Kidney (tissue), 22 donors: ENCODE data around the gene ADPRS. TPM values are rescaled to one million over a fixed set of nuclear protein-coding genes. Genes with fewer than 3 reads are reported as not detected.
A peak's percentile ranks its signal among the peaks of the same experiment; 100 is the strongest.

ENCODE experiments used
- DNase-seq, 5 donors: peaks; one replicate each; pipeline ENCODE4 v3.0.0-alpha.2; 2013 to 2020
- FAIRE-seq: peaks from 2 replicates; lab custom pipeline; 2012; peaks lifted over from hg19 to GRCh38; lab: Jason Lieb, UNC
- H3K27ac ChIP-seq, 2 donors: one replicate each; pipeline ENCODE4 v1.7.0; 2013; ENCODE audit warnings: low read depth in 2 of 2, low read length in 2 of 2, inconsistent platforms in 1 of 2
- H3K27me3 ChIP-seq: one replicate; pipeline ENCODE4 v1.7.1; 2013; ENCODE audit warnings: low read length, inconsistent platforms; ENCODE audit not compliant: control insufficient read depth, insufficient read depth
- H3K36me3 ChIP-seq, 3 donors: one replicate each; pipeline versions ENCODE4 v1.7.0 to v1.7.1; 2013; ENCODE audit warnings: low read length in 3 of 3, control low read depth in 1 of 3, inconsistent platforms in 1 of 3; ENCODE audit not compliant: insufficient read depth in 3 of 3, control insufficient read depth in 2 of 3
- H3K4me1 ChIP-seq, 3 donors: one replicate each; pipeline versions ENCODE4 v1.7.0 to v1.7.1; 2013; ENCODE audit warnings: low read length in 3 of 3, inconsistent platforms in 1 of 3, low read depth in 1 of 3; ENCODE audit not compliant: control insufficient read depth in 2 of 3, insufficient read depth in 2 of 3
- H3K4me3 ChIP-seq, 3 donors: one replicate each; pipeline versions ENCODE4 v1.7.0 to v1.8.1; 2013; ENCODE audit warnings: low read length in 3 of 3, control low read depth in 1 of 3, inconsistent platforms in 1 of 3
- H3K9ac ChIP-seq, 3 donors: one replicate each; pipeline versions ENCODE4 v1.7.0 to v1.7.1; 2013; ENCODE audit warnings: low read length in 3 of 3, control low read depth in 1 of 3, inconsistent platforms in 1 of 3
- H3K9me3 ChIP-seq, 3 donors: one replicate each; pipeline versions ENCODE4 v1.7.0 to v1.7.1; 2013; ENCODE audit warnings: low read length in 3 of 3, control low read depth in 1 of 3, inconsistent platforms in 1 of 3; ENCODE audit not compliant: control insufficient read depth in 2 of 3, insufficient read depth in 1 of 3
- intact Hi-C: fragments of 100-400 bp; cut with DNase I; formaldehyde crosslinking; loops from one replicate; pipeline ENCODE4 v1.11.1; 2022
- long read RNA-seq, 10 donors: library from polyadenylated mRNA in 1 of 10; unstranded in 1 of 10; transcript quantifications; one replicate each; pipeline ENCODE4 v2.0.0 and lab custom pipeline, GENCODE V29; 2021 to 2026
- polyA plus RNA-seq: library from polyadenylated mRNA; stranded (reverse); fragments of 350-450 nt; fragmentation: Illumina TruSeq; extraction: RNeasy Lipid Tissue Mini Kit (QIAGEN cat#74804); gene quantifications from one replicate; pipeline ENCODE4 v1.2.3, GENCODE V29; 2014; ENCODE audit warnings: low read depth, low replicate concordance; ENCODE audit not compliant: insufficient read depth
- total RNA-seq: library from RNA; stranded (reverse); fragmentation: NEBNext Ultra II Directional; extraction: Animal tissue kit (Norgen Biotek cat#: 25700); gene quantifications from one replicate; pipeline ENCODE4 v1.2.1, GENCODE V29; 2021
- TF ChIP-seq, protein P1 (sequence below): IDR thresholded peaks from 3 replicates; pipeline ENCODE4 v1.5.1; 2012; ENCODE audit warnings: mild to moderate bottlenecking, moderate library complexity, borderline replicate concordance; ENCODE audit not compliant: insufficient read depth; ENCODE audit errors: extremely low read depth
- donor health status: control.
- donor health status: control.
- donor health status: control.
- donor health status: control.
- donor health status: control.
- donor health status: DM: yes; HTN: yes; CAD: no.
- donor health status: Normal renal cell carcinoma (clear cell type).

The ADPRS gene, protein sequence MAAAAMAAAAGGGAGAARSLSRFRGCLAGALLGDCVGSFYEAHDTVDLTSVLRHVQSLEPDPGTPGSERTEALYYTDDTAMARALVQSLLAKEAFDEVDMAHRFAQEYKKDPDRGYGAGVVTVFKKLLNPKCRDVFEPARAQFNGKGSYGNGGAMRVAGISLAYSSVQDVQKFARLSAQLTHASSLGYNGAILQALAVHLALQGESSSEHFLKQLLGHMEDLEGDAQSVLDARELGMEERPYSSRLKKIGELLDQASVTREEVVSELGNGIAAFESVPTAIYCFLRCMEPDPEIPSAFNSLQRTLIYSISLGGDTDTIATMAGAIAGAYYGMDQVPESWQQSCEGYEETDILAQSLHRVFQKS
- 26.9 TPM for total RNA-seq
- polyA plus RNA-seq = 36.4 TPM
- long read RNA-seq, donor 1, transcript ADPRHL2-201 (6 exons, 1,668 nt) = major isoform, 12 of 31 reads
- long read RNA-seq, donor 1, partial matches to known transcripts = 19 of 31 reads
- long read RNA-seq, donor 1, other reads (novel, unspliced or antisense) = 0 of 31 reads
- long read RNA-seq, donor 2, transcript ADPRHL2-201 (6 exons, 1,668 nt) = major isoform, 7 of 7 reads
- long read RNA-seq, donor 2, partial matches to known transcripts = 0 of 7 reads
- long read RNA-seq, donor 2, other reads (novel, unspliced or antisense) = 0 of 7 reads
- long read RNA-seq, donor 3, transcript ADPRHL2-201 (6 exons, 1,668 nt) = major isoform, 11 of 38 reads
- long read RNA-seq, donor 3, partial matches to known transcripts = 27 of 38 reads
- long read RNA-seq, donor 3, other reads (novel, unspliced or antisense) = 0 of 38 reads
- long read RNA-seq, donor 4, transcript ADPRHL2-201 (6 exons, 1,668 nt) = major isoform, 6 of 6 reads
- long read RNA-seq, donor 4, partial matches to known transcripts = 0 of 6 reads
- long read RNA-seq, donor 4, other reads (novel, unspliced or antisense) = 0 of 6 reads
- long read RNA-seq, donor 5, partial matches to known transcripts = 0 of 2 reads
- long read RNA-seq, donor 5, other reads (novel, unspliced or antisense) = 0 of 2 reads
- long read RNA-seq, donor 6, partial matches to known transcripts = 13 of 15 reads
- long read RNA-seq, donor 6, other reads (novel, unspliced or antisense) = 0 of 15 reads
- long read RNA-seq, donor 7, transcript ADPRHL2-201 (6 exons, 1,668 nt) = major isoform, 54 of 62 reads
- long read RNA-seq, donor 7, partial matches to known transcripts = 6 of 62 reads
- long read RNA-seq, donor 7, other reads (novel, unspliced or antisense) = 2 of 62 reads
- long read RNA-seq, donor 8, transcript ADPRHL2-201 (6 exons, 1,668 nt) = major isoform, 17 of 17 reads
- long read RNA-seq, donor 8, partial matches to known transcripts = 0 of 17 reads
- long read RNA-seq, donor 8, other reads (novel, unspliced or antisense) = 0 of 17 reads
- long read RNA-seq, donor 9, partial matches to known transcripts = 16 of 18 reads
- long read RNA-seq, donor 9, other reads (novel, unspliced or antisense) = 0 of 18 reads
- long read RNA-seq, donor 10, transcript ADPRHL2-201 (6 exons, 1,668 nt) = major isoform, 12 of 38 reads
- long read RNA-seq, donor 10, partial matches to known transcripts = 26 of 38 reads
- long read RNA-seq, donor 10, other reads (novel, unspliced or antisense) = 0 of 38 reads

GRCh38 chr1:36088577-36089392 lies at the start of gene ADPRS:
TSS of gene ADPRS (plus strand) at chr1:36088892. CDS start at chr1:36088905, 13 bp downstream.
- Histone ChIP-seq H3K27ac (peak within 1 kb of the TSS; percentile 93 to 94), H3K4me1 (peaks cover 0 to 13% (median 6%) of the 10 kb centered on the region in 3 donors), H3K4me3 (peak within 1 kb of the TSS; percentile 68 to 87 (median 80)), H3K9ac (peak within 1 kb of the TSS; percentile 68 to 97 (median 86)), H3K36me3 (peaks cover 4 to 22% (median 15%) of the 10 kb centered on the region in 3 donors), H3K27me3 (no peaks in the 10 kb centered on the region), H3K9me3 (no peaks in the 10 kb centered on the region)
- DNase-seq (peak; percentile 89 to 97 (median 95)), FAIRE-seq (no peak)
- intact Hi-C loops = no loop called here
- TF ChIP-seq, protein P1, sequence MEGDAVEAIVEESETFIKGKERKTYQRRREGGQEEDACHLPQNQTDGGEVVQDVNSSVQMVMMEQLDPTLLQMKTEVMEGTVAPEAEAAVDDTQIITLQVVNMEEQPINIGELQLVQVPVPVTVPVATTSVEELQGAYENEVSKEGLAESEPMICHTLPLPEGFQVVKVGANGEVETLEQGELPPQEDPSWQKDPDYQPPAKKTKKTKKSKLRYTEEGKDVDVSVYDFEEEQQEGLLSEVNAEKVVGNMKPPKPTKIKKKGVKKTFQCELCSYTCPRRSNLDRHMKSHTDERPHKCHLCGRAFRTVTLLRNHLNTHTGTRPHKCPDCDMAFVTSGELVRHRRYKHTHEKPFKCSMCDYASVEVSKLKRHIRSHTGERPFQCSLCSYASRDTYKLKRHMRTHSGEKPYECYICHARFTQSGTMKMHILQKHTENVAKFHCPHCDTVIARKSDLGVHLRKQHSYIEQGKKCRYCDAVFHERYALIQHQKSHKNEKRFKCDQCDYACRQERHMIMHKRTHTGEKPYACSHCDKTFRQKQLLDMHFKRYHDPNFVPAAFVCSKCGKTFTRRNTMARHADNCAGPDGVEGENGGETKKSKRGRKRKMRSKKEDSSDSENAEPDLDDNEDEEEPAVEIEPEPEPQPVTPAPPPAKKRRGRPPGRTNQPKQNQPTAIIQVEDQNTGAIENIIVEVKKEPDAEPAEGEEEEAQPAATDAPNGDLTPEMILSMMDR = peak; percentile 98

DNA sequence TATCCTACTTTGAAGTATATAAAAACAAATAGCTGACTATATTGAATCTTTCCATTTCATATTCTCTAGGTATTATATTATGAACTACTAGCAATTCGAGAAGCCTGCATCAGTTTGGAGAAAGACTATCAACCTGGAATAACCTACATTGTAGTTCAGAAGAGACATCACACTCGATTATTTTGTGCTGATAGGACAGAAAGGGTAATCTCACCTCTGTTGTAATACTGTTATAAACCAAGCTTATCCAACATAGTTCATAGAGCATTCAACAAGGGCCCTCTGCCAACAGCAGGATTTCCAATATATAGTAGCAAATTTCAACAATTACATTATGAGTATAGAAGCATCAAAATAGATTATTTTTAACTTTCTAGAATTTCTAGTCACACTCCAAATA lies 48.5 kb upstream of the ADPRS start:
- Histone ChIP-seq H3K4me1 (no peaks in the 10 kb centered on the region), H3K36me3 (peaks cover 4 to 14% (median 6%) of the 10 kb centered on the region in 3 donors), H3K4me3 (no peak overlapping the region), H3K27ac (no peak overlapping the region), H3K9ac (no peak overlapping the region), H3K9me3 (no peaks in the 10 kb centered on the region), H3K27me3 (no peaks in the 10 kb centered on the region)
- TF ChIP-seq, protein P1 = no peak
- FAIRE-seq = no peak
- no peak for DNase-seq
- intact Hi-C loops = no loop called here
